ENCODE data around the gene UST.
"Not testable (repeated sequence)": the region's sequence is repeated elsewhere in the genome, so short reads cannot be mapped to it uniquely, and the experiment has no call there.

Gene UST

DNA sequence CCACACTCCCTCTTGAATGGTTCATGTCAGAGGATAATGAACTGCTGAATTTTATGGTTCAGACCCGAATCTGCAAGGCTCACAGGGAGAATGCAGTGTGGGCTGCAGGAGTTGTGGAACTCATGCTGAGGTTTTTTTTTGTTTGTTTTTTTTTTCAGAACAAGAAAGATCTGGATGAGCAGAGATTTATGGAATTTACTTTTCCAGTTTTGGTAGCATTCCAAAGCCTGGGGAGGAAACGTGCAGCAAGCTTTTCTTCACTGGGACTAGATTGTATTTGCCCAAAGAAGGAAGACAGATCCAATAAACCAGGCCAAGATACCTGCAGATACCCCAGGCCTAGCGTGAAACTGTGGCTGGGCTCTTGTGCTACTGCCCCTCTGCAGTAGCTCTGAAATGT is 346.8 kb downstream of the UST start:
- peaks cover 0 to 7% of the 10 kb centered on the region in 2 donors for H3K9me3 ChIP-seq (ENCODE audit: control insufficient read depth in 1 of 2, low read length in 2 of 2)
- no peaks in the 10 kb centered on the region for H3K27me3 ChIP-seq (ENCODE audit: control insufficient read depth in 1 of 2, insufficient read depth in 2 of 2, low read length in 2 of 2)
- H3K36me3 ChIP-seq (ENCODE audit: control insufficient read depth in 1 of 2, insufficient read depth in 2 of 2, low read length in 2 of 2): no peaks in the 10 kb centered on the region
- H3K4me1 ChIP-seq (ENCODE audit: control insufficient read depth in 1 of 2, insufficient read depth in 2 of 2, low read length in 2 of 2): peaks cover 0 to 5% of the 10 kb centered on the region in 2 donors
- H3K27ac ChIP-seq (ENCODE audit: low read depth, low read length): no peak overlapping the region
- H3K9ac ChIP-seq (ENCODE audit: low read depth in 1 of 2, low read length in 2 of 2): no peak overlapping the region
- no peak overlapping the region for H3K4me3 ChIP-seq (ENCODE audit: low read depth in 1 of 2, low read length in 2 of 2)

- Histone ChIP-seq H3K4me3 (ENCODE audit: low read depth in 1 of 2, low read length in 2 of 2) (no peak overlapping the region), H3K4me1 (ENCODE audit: control insufficient read depth in 1 of 2, insufficient read depth in 2 of 2, low read length in 2 of 2) (peaks cover 0 to 5% of the 10 kb centered on the region in 2 donors), H3K27me3 (ENCODE audit: control insufficient read depth in 1 of 2, insufficient read depth in 2 of 2, low read length in 2 of 2) (no peaks in the 10 kb centered on the region), H3K9ac (ENCODE audit: low read depth in 1 of 2, low read length in 2 of 2) (no peak overlapping the region), H3K9me3 (ENCODE audit: control insufficient read depth in 1 of 2, low read length in 2 of 2) (peaks cover 0 to 7% of the 10 kb centered on the region in 2 donors), H3K36me3 (ENCODE audit: control insufficient read depth in 1 of 2, insufficient read depth in 2 of 2, low read length in 2 of 2) (no peaks in the 10 kb centered on the region), H3K27ac (ENCODE audit: low read depth, low read length) (no peak overlapping the region)
Measured at GRCh38 chr6:149094156-149094555, 347.3 kb downstream of the UST start.

- Histone ChIP-seq H3K4me3 (ENCODE audit: low read depth in 1 of 2, low read length in 2 of 2) (no peak overlapping the region), H3K4me1 (ENCODE audit: control insufficient read depth in 1 of 2, insufficient read depth in 2 of 2, low read length in 2 of 2) (peaks cover 0 to 5% of the 10 kb centered on the region in 2 donors), H3K27me3 (ENCODE audit: control insufficient read depth in 1 of 2, insufficient read depth in 2 of 2, low read length in 2 of 2) (no peaks in the 10 kb centered on the region), H3K9me3 (ENCODE audit: control insufficient read depth in 1 of 2, low read length in 2 of 2) (peaks cover 0 to 7% of the 10 kb centered on the region in 2 donors), H3K36me3 (ENCODE audit: control insufficient read depth in 1 of 2, insufficient read depth in 2 of 2, low read length in 2 of 2) (no peaks in the 10 kb centered on the region), H3K27ac (ENCODE audit: low read depth, low read length) (no peak overlapping the region), H3K9ac (ENCODE audit: low read depth in 1 of 2, low read length in 2 of 2) (no peak overlapping the region)
Measured at GRCh38 chr6:149094934-149095351, 348.1 kb downstream of the UST start.

DNA sequence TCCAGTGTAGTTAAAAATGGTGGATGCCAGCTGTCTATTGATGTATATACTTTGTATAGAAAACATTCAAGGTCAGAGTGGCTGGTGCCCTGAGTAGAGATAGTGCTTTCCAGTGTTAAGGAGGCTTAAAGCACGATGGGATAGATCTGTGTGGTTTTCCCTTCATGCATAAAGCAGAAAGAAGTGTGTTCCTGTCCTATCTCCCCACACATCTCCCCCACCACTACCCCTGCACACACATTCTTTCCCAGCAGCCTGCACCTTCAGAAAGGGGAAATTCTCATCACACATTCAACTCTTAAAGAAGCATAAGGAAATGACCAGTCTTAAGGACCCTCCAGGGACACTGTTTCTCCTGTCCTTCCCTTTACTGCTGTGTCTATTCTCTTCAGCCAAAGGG is 349.0 kb downstream of the UST start:
- Histone ChIP-seq H3K27ac (ENCODE audit: low read depth, low read length) (no peak overlapping the region), H3K4me3 (ENCODE audit: low read depth in 1 of 2, low read length in 2 of 2) (no peak overlapping the region)

DNA sequence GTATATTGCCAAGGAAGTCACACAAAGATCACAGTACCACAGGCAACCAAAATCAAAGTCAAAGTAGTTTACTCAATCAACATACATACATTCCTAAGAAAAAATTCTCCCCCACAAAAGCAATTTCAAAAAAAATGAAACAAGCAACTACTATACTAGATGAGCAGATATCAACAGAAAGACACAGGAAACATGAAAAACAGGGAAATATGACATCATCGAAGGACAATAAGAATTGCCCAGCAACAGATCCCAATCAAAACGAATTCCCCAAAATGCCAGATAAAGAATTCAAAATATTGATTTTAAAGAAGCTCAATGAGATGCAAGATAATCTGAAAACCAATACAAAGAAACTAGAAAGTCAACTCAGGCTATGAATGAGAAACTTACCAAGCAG is 351.0 kb downstream of the UST start:
- Histone ChIP-seq H3K27me3 (ENCODE audit: control insufficient read depth in 1 of 2, insufficient read depth in 2 of 2, low read length in 2 of 2) (no peaks in the 10 kb centered on the region), H3K4me1 (ENCODE audit: control insufficient read depth in 1 of 2, insufficient read depth in 2 of 2, low read length in 2 of 2) (peaks cover 0 to 5% of the 10 kb centered on the region in 2 donors), H3K4me3 (ENCODE audit: low read depth in 1 of 2, low read length in 2 of 2) (no peak overlapping the region), H3K27ac (ENCODE audit: low read depth, low read length) (no peak overlapping the region), H3K9me3 (ENCODE audit: control insufficient read depth in 1 of 2, low read length in 2 of 2) (peaks cover 0 to 7% of the 10 kb centered on the region in 2 donors), H3K36me3 (ENCODE audit: control insufficient read depth in 1 of 2, insufficient read depth in 2 of 2, low read length in 2 of 2) (no peaks in the 10 kb centered on the region), H3K9ac (ENCODE audit: low read depth in 1 of 2, low read length in 2 of 2) (no peak overlapping the region)

More for the DNA sequence above, 349.0 kb downstream of the UST start:
- H3K9ac ChIP-seq (ENCODE audit: low read depth in 1 of 2, low read length in 2 of 2): no peak overlapping the region
- no peaks in the 10 kb centered on the region for H3K36me3 ChIP-seq (ENCODE audit: control insufficient read depth in 1 of 2, insufficient read depth in 2 of 2, low read length in 2 of 2)
- H3K4me1 ChIP-seq (ENCODE audit: control insufficient read depth in 1 of 2, insufficient read depth in 2 of 2, low read length in 2 of 2): peaks cover 0 to 5% of the 10 kb centered on the region in 2 donors
- peaks cover 0 to 7% of the 10 kb centered on the region in 2 donors for H3K9me3 ChIP-seq (ENCODE audit: control insufficient read depth in 1 of 2, low read length in 2 of 2)
- no peaks in the 10 kb centered on the region for H3K27me3 ChIP-seq (ENCODE audit: control insufficient read depth in 1 of 2, insufficient read depth in 2 of 2, low read length in 2 of 2)

DNA sequence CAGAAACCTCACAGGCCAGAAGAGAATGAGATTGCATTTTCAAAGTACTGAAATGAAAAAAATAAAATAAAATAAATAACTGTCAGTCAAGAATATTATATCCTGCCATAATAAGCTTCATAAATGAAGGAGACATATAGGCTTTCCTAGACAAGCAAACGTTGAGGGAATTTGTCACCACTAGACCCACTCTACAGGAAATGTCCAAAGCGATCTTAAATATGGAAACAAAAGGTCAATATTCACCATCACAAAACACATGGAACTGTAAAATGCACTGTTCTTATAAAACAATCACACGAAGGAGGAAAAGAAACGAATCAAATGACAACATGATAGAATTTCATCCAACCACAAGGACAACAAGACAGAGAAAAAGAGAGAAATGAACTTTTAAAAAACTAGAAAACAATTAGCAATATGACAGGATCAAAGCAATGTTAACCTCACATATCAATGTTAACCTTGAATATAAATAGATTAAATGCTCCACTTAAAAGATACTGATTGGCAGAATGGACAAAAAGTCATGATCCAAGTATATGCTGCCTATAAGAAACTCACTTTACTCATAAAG is 352.0 kb downstream of the UST start:
- Histone ChIP-seq H3K27ac (ENCODE audit: low read depth, low read length) (no peak overlapping the region), H3K4me1 (ENCODE audit: control insufficient read depth in 1 of 2, insufficient read depth in 2 of 2, low read length in 2 of 2) (peaks cover 0 to 5% of the 10 kb centered on the region in 2 donors), H3K27me3 (ENCODE audit: control insufficient read depth in 1 of 2, insufficient read depth in 2 of 2, low read length in 2 of 2) (no peaks in the 10 kb centered on the region), H3K9ac (ENCODE audit: low read depth in 1 of 2, low read length in 2 of 2) (no peak overlapping the region), H3K36me3 (ENCODE audit: control insufficient read depth in 1 of 2, insufficient read depth in 2 of 2, low read length in 2 of 2) (no peaks in the 10 kb centered on the region), H3K9me3 (ENCODE audit: control insufficient read depth in 1 of 2, low read length in 2 of 2) (peaks cover 0 to 7% of the 10 kb centered on the region in 2 donors), H3K4me3 (ENCODE audit: low read depth in 1 of 2, low read length in 2 of 2) (no peak overlapping the region)

DNA sequence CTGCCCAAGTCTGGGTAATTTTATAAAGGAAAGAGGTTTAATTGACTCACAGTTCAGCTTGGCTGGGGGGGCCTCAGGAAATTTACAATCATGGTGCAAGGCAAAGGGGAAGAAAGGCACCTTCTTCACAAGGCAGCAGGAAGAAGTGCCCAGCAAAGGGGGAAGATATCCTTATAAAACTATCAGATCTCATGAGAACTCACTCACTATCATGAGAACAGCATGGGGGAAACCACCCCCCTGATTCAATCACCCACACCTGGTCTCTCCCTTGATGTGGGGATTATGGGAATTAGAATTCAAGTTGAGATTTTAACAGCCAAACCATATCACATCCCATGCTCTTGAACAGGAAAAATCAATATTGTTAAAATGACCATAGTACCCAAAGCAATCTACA is 355.5 kb downstream of the UST start:
- Histone ChIP-seq H3K27ac (ENCODE audit: low read depth, low read length) (no peak overlapping the region), H3K4me1 (ENCODE audit: control insufficient read depth in 1 of 2, insufficient read depth in 2 of 2, low read length in 2 of 2) (no peaks in the 10 kb centered on the region), H3K4me3 (ENCODE audit: low read depth in 1 of 2, low read length in 2 of 2) (no peak overlapping the region), H3K9me3 (ENCODE audit: control insufficient read depth in 1 of 2, low read length in 2 of 2) (peaks cover 0 to 7% of the 10 kb centered on the region in 2 donors), H3K9ac (ENCODE audit: low read depth in 1 of 2, low read length in 2 of 2) (no peak overlapping the region), H3K36me3 (ENCODE audit: control insufficient read depth in 1 of 2, insufficient read depth in 2 of 2, low read length in 2 of 2) (no peaks in the 10 kb centered on the region), H3K27me3 (ENCODE audit: control insufficient read depth in 1 of 2, insufficient read depth in 2 of 2, low read length in 2 of 2) (no peaks in the 10 kb centered on the region)

DNA sequence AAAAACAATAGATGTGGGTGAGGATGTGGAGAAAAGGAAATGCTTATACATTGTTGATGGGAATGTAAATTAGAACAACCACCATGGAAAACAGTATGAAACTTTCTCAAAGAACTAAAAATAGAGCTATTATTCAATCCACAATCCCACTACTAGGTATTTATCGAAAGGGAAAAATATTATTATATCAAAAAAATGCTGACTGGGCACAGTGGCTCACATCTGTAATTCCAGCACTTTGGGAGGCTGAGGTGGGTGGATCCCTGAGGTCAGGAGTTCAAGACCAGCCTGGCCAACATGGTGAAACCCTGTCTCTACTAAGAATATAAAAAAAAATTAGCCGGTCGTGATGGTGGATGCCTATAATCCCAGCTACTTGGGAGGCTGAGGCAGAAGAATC is 357.1 kb downstream of the UST start:
- H3K9me3 ChIP-seq (ENCODE audit: control insufficient read depth in 1 of 2, low read length in 2 of 2); H3K36me3 ChIP-seq (ENCODE audit: control insufficient read depth in 1 of 2, insufficient read depth in 2 of 2, low read length in 2 of 2); H3K27me3 ChIP-seq (ENCODE audit: control insufficient read depth in 1 of 2, insufficient read depth in 2 of 2, low read length in 2 of 2); H3K27ac ChIP-seq (ENCODE audit: low read depth, low read length); H3K9ac ChIP-seq (ENCODE audit: low read depth in 1 of 2, low read length in 2 of 2); H3K4me3 ChIP-seq (ENCODE audit: low read depth in 1 of 2, low read length in 2 of 2); H3K4me1 ChIP-seq (ENCODE audit: control insufficient read depth in 1 of 2, insufficient read depth in 2 of 2, low read length in 2 of 2): not testable (repeated sequence)

DNA sequence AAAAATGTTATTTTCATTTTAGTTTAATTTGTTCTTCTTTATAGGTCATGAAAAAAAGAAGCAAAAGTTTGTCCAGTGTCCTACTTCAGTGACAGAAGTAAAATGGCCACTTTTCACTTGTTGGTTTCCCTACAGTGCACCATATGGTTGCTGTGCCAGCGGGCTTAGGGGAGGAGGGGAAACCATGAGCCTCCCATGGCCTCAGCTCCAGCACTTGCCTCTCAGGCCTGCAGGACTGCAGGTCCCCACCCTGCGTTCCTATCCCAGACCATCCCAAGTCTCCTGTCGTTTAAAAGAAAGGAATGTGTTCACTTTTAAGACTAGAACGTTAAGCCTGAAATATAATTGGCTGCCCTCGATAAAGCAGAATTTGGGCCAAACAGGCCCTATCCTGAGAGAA is 360.7 kb downstream of the UST start:
- no peaks in the 10 kb centered on the region for H3K9me3 ChIP-seq (ENCODE audit: control insufficient read depth in 1 of 2, low read length in 2 of 2)
- H3K36me3 ChIP-seq (ENCODE audit: control insufficient read depth in 1 of 2, insufficient read depth in 2 of 2, low read length in 2 of 2): no peaks in the 10 kb centered on the region
- no peak overlapping the region for H3K4me3 ChIP-seq (ENCODE audit: low read depth in 1 of 2, low read length in 2 of 2)
- H3K4me1 ChIP-seq (ENCODE audit: control insufficient read depth in 1 of 2, insufficient read depth in 2 of 2, low read length in 2 of 2): peaks cover 0 to 4% of the 10 kb centered on the region in 2 donors
- no peaks in the 10 kb centered on the region for H3K27me3 ChIP-seq (ENCODE audit: control insufficient read depth in 1 of 2, insufficient read depth in 2 of 2, low read length in 2 of 2)
- no peak overlapping the region for H3K9ac ChIP-seq (ENCODE audit: low read depth in 1 of 2, low read length in 2 of 2)
- H3K27ac ChIP-seq (ENCODE audit: low read depth, low read length): no peak overlapping the region

DNA sequence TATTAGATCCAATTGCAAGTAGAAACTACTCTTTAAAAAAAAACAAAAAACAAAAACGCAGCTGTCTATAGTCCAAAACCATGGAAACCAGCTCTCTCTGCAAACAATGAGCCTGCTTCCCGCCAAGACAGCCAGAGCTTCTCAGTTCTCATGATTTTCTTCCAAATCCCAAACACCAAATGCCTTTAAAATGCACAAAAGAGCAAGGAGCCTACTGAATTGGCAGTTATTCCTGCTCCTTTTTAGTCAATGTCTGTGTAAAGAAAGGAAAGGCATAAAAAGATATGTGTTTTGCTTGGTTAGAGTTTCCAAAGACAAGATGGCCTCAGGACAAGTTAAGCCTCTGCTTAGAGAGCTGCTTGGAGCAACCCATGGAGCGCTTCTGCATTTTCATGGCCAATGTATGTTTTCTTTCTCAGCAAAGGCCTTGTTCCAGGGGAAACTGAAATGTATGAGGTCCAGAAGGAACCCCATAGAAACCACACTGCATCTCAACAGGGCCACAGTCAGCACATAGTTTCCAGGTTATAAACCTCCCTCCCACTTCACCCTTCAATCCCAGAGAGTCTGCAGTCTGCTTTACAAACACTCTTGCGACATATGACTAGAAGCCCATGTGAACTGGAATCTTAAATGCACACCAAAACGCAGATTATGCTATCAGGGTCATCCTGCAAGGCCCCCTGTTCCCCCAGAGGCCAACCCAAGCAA is 361.4 kb downstream of the UST start:
- Histone ChIP-seq H3K4me3 (ENCODE audit: low read depth in 1 of 2, low read length in 2 of 2) (no peak overlapping the region), H3K9ac (ENCODE audit: low read depth in 1 of 2, low read length in 2 of 2) (no peak overlapping the region), H3K4me1 (ENCODE audit: control insufficient read depth in 1 of 2, insufficient read depth in 2 of 2, low read length in 2 of 2) (peaks cover 0 to 4% of the 10 kb centered on the region in 2 donors), H3K9me3 (ENCODE audit: control insufficient read depth in 1 of 2, low read length in 2 of 2) (no peaks in the 10 kb centered on the region), H3K27me3 (ENCODE audit: control insufficient read depth in 1 of 2, insufficient read depth in 2 of 2, low read length in 2 of 2) (no peaks in the 10 kb centered on the region), H3K27ac (ENCODE audit: low read depth, low read length) (no peak overlapping the region), H3K36me3 (ENCODE audit: control insufficient read depth in 1 of 2, insufficient read depth in 2 of 2, low read length in 2 of 2) (no peaks in the 10 kb centered on the region)

Measured in duodenal mucosa (tissue), 2 donors.